H1 (cell line): ENCODE results near the gene SPINK4. TPM values are rescaled to one million over a fixed set of nuclear protein-coding genes. Genes with fewer than 3 reads are reported as not detected.

Experiments
- CTCF ChIA-PET: fragments of 300-600 bp; sonication (Branson Sonifier 250); formaldehyde crosslinking; loops from one replicate; lab custom pipeline; 2021; ENCODE audit not compliant: partially characterized antibody; lab: Charles Lee
- POLR2A ChIA-PET: fragments of 300-600 bp; sonication (Branson Sonifier 250); formaldehyde crosslinking; loops from one replicate; lab custom pipeline; 2021; ENCODE audit warnings: inconsistent platforms; ENCODE audit not compliant: partially characterized antibody; lab: Charles Lee
- DNase-seq, 2 experiments: peaks; one replicate each; pipeline versions ENCODE4 v3.0.0 to v3.0.0-alpha.2; 2010 to 2022; ENCODE audit warnings: low spot score in 2 of 2, low read depth in 1 of 2, mixed read lengths in 1 of 2
- FAIRE-seq: peaks from 2 replicates; lab custom pipeline; 2011; peaks lifted over from hg19 to GRCh38; lab: Jason Lieb, UNC
- H2AFZ ChIP-seq: 2 replicates; pipeline ENCODE4 v1.8.1; 2012; ENCODE audit warnings: low read length, inconsistent platforms
- H2AK5ac ChIP-seq: 2 replicates; pipeline ENCODE4 v1.6.1; 2013; ENCODE audit warnings: low read depth, low read length
- H2BK120ac ChIP-seq: replicated peaks from 2 replicates; pipeline ENCODE3; 2013; ENCODE audit warnings: low read depth, low read length, inconsistent platforms
- H2BK12ac ChIP-seq: 2 replicates; pipeline ENCODE4 v1.6.1; 2013; ENCODE audit warnings: low read depth, low read length
- H2BK15ac ChIP-seq: 2 replicates; pipeline ENCODE4 v1.6.1; 2013; ENCODE audit warnings: low read length
- H2BK20ac ChIP-seq: 2 replicates; pipeline ENCODE4 v1.6.1; 2013; ENCODE audit warnings: low read length
- H2BK5ac ChIP-seq: 2 replicates; pipeline ENCODE4 v1.6.1; 2013; ENCODE audit warnings: low read depth, low read length
- H3K14ac ChIP-seq: 2 replicates; pipeline ENCODE4 v1.6.1; 2013; ENCODE audit warnings: inconsistent platforms; ENCODE audit not compliant: insufficient read length
- H3K18ac ChIP-seq: 2 replicates; pipeline ENCODE4 v1.6.1; 2013; ENCODE audit warnings: low read length; ENCODE audit errors: extremely low read depth
- H3K23ac ChIP-seq: 2 replicates; pipeline ENCODE4 v1.6.1; 2013; ENCODE audit warnings: inconsistent platforms; ENCODE audit not compliant: insufficient read length
- H3K23me2 ChIP-seq: 2 replicates; pipeline ENCODE4 v1.6.1; 2013; ENCODE audit warnings: low read depth, low read length
- H3K27ac ChIP-seq: 2 replicates; pipeline ENCODE4 v1.6.1; 2011; ENCODE audit warnings: low read depth, low read length, inconsistent platforms
- H3K27me3 ChIP-seq, 4 experiments: replicated peaks in 1 of 4; 1 replicate in 1 of 4; 2 replicates in 3 of 4; pipeline versions ENCODE4 v1.6.1 to v1.8.1; 2011 to 2013; ENCODE audit warnings: low read length in 3 of 4, mild to moderate bottlenecking in 3 of 4, inconsistent platforms in 2 of 4, mixed read lengths in 2 of 4, moderate library complexity in 1 of 4; ENCODE audit not compliant: control insufficient read depth in 3 of 4, insufficient read depth in 3 of 4; ENCODE audit errors: extremely low read depth in 1 of 4
- H3K36me3 ChIP-seq, 4 experiments: 2 replicates each; pipeline versions ENCODE4 v1.6.1 to v1.8.1; 2011 to 2013; ENCODE audit warnings: mild to moderate bottlenecking in 4 of 4, low read length in 3 of 4, moderate library complexity in 2 of 4, control low read depth in 1 of 4, inconsistent platforms in 1 of 4; ENCODE audit not compliant: insufficient read depth in 4 of 4, control insufficient read depth in 2 of 4
- H3K4ac ChIP-seq: replicated peaks from 2 replicates; pipeline ENCODE3; 2013; ENCODE audit warnings: low read length, low read depth, mixed read lengths, inconsistent platforms; ENCODE audit not compliant: insufficient read length
- H3K4me1 ChIP-seq, 4 experiments: replicated peaks in 1 of 4; 1 replicate in 1 of 4; 2 replicates in 3 of 4; pipeline versions ENCODE4 v1.6.1 to v1.8.1; 2011 to 2013; ENCODE audit warnings: low read length in 3 of 4, inconsistent platforms in 2 of 4, mixed read lengths in 1 of 4; ENCODE audit not compliant: insufficient read depth in 4 of 4, control insufficient read depth in 3 of 4
- H3K4me2 ChIP-seq, 2 experiments: 2 replicates each; pipeline versions ENCODE4 v1.6.1 to v1.8.1; 2011 to 2013; ENCODE audit warnings: low read depth in 2 of 2, low read length in 2 of 2, control low read depth in 1 of 2, inconsistent platforms in 1 of 2, mild to moderate bottlenecking in 1 of 2; ENCODE audit not compliant: insufficient read depth in 1 of 2
- H3K4me3 ChIP-seq, 4 experiments: fragments of 200-600, 300-600 bp in 1 of 4; sonication (generic), shearing (Covaris generic), sonication (Bioruptor Twin) in 1 of 4; 2 replicates each; pipeline versions ENCODE4 v1.5.1 to v1.8.1; 2011 to 2016; ENCODE audit warnings: low read length in 4 of 4, low read depth in 3 of 4, control low read depth in 2 of 4, inconsistent platforms in 2 of 4, mild to moderate bottlenecking in 2 of 4, mixed read lengths in 1 of 4, moderate library complexity in 1 of 4; ENCODE audit not compliant: insufficient read depth in 2 of 4; ENCODE audit errors: extremely low read depth in 1 of 4
- H3K56ac ChIP-seq: replicated peaks from 2 replicates; pipeline ENCODE3; 2013; ENCODE audit warnings: low read depth, mild to moderate bottlenecking, mixed read lengths, low read length, inconsistent platforms; ENCODE audit not compliant: insufficient read length
- H3K79me1 ChIP-seq: 2 replicates; pipeline ENCODE4 v1.6.1; 2013; ENCODE audit warnings: low read depth, low read length, control low read depth
- H3K79me2 ChIP-seq, 2 experiments: 2 replicates each; pipeline versions ENCODE4 v1.6.1 to v1.8.1; 2012 to 2013; ENCODE audit warnings: low read length in 2 of 2, mild to moderate bottlenecking in 2 of 2, inconsistent platforms in 1 of 2; ENCODE audit not compliant: insufficient read depth in 2 of 2, control insufficient read depth in 1 of 2
- H3K9ac ChIP-seq, 4 experiments: replicated peaks in 1 of 4; 1 replicate in 1 of 4; 2 replicates in 3 of 4; pipeline versions ENCODE4 v1.6.1 to v1.8.1; 2011 to 2013; ENCODE audit warnings: low read depth in 3 of 4, low read length in 3 of 4, control low read depth in 2 of 4, mild to moderate bottlenecking in 2 of 4, moderate library complexity in 2 of 4, inconsistent platforms in 1 of 4; ENCODE audit errors: extremely low read depth in 1 of 4
- H3K9me3 ChIP-seq, 2 experiments: 2 replicates each; pipeline versions ENCODE4 v1.6.1 to v1.8.1; 2012 to 2013; ENCODE audit warnings: mild to moderate bottlenecking in 2 of 2, moderate library complexity in 2 of 2, control low read depth in 1 of 2, inconsistent platforms in 1 of 2, low read depth in 1 of 2, low read length in 1 of 2, mixed read lengths in 1 of 2; ENCODE audit not compliant: insufficient read depth in 2 of 2
- H4K20me1 ChIP-seq, 2 experiments: replicated peaks in 1 of 2; 2 replicates each; pipeline versions ENCODE3 to v1.8.1; 2011 to 2013; ENCODE audit warnings: inconsistent platforms in 2 of 2, low read length in 2 of 2, mild to moderate bottlenecking in 1 of 2; ENCODE audit not compliant: insufficient read depth in 2 of 2, control insufficient read depth in 1 of 2
- H4K5ac ChIP-seq: 2 replicates; pipeline ENCODE4 v1.6.1; 2013; ENCODE audit warnings: low read length, low read depth, mixed read lengths, inconsistent platforms; ENCODE audit not compliant: insufficient read length
- H4K8ac ChIP-seq: 2 replicates; pipeline ENCODE4 v1.8.0; 2013; ENCODE audit warnings: mild to moderate bottlenecking, moderate library complexity, low read length, inconsistent platforms; ENCODE audit not compliant: insufficient read depth; ENCODE audit errors: extremely low read depth
- H4K91ac ChIP-seq: replicated peaks from 2 replicates; pipeline ENCODE3; 2013; ENCODE audit warnings: low read length, mixed read lengths, inconsistent platforms; ENCODE audit not compliant: insufficient read length
- CBX8 ChIP-seq: fragments of 300-800, 300-1000 bp; sonication (generic); IDR thresholded peaks from 2 replicates; pipeline ENCODE4 v1.7.1; 2016; ENCODE audit warnings: low read depth, low read length, borderline replicate concordance
- CHD2 ChIP-seq: IDR thresholded peaks from 2 replicates; pipeline ENCODE4 v1.6.1; 2012; ENCODE audit warnings: low read length, improper control_type of control experiment
- TAF1 ChIP-seq: IDR thresholded peaks from 2 replicates; pipeline ENCODE4 v1.6.1; 2011; ENCODE audit warnings: mild to moderate bottlenecking, low read depth, low read length
- WGBS, 2 experiments: shearing (Covaris generic) in 1 of 2; methylation state at CpG; one replicate each; pipeline versions ENCODE4 v1.1.6 to v1.1.7; 2013 to 2015; ENCODE audit warnings: low lambda C conversion rate in 2 of 2, mixed read lengths in 2 of 2, inconsistent platforms in 1 of 2, low coverage in 1 of 2, missing lambda C conversion rate in 1 of 2; ENCODE audit not compliant: insufficient replicate concordance in 2 of 2, insufficient coverage in 1 of 2, insufficient read length in 1 of 2; ENCODE audit errors: extremely low coverage in 1 of 2, missing lambda C conversion rate in 1 of 2; 5-methylcytosine and 5-hydroxymethylcytosine counted together
- polyA plus RNA-seq, 7 experiments: library from polyadenylated mRNA; depleted of rRNA in 3 of 7; stranded (reverse) in 5 of 7; unstranded in 2 of 7; fragments of >200 nt in 5 of 7; fragments of 200-250 nt in 2 of 7; gene quantifications; 1 replicate in 5 of 7; 2 replicates in 1 of 7; 4 replicates in 1 of 7; pipeline versions ENCODE4 v1.2.1 to v1.2.3, GENCODE V29; 2011 to 2013; ENCODE audit warnings: missing spikeins in 2 of 7, mixed read lengths in 2 of 7
- total RNA-seq: library from RNA; stranded (reverse); fragmentation: NEBNext Ultra II Directional; extraction: Animal tissue kit (Norgen Biotek cat#: 25700); gene quantifications from 2 replicates; pipeline ENCODE4 v1.2.1, GENCODE V29; 2021
- TF ChIP-seq, protein P1 (sequence below): IDR thresholded peaks from 2 replicates; pipeline ENCODE4 v1.6.1; 2012; ENCODE audit warnings: inconsistent platforms

The SPINK4 gene
- total and polyA plus RNA-seq, 2 of the 8 experiments (the other 6 are each of a cell fraction or from before 2014, with no cell fraction given) = not detected

DNA sequence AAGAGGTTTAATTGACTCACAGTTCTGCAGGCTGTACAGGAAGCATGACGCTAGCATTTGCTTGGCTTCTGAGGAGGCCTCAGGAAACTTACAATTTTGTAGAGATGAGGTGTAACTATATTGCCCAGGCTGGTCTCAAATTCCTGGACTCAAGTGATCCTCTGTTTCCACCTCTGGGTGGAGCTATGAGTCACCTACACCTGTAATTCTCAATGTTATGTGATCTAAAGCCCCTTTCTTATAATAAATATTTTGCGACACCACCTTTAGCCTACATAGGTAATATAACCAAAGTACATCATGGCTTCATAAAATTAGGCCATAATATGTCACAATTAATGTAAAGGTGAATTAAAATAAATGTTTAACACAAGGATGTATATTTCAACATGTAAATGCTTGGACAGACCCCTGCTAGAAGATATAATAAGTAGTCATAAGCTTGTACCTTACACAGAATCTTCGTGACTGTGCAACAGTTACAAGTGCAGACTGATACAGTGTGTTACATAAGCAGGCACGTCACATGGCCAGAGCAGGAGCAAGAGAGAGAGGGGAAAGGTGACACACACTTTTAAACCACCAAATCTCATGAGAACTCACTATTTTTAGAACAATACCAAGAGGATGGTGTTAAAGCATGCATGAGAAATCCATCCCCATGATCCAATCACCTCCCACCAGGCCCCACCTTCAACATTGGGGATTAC, 29.8 kb upstream of the SPINK4 start:
- Histone ChIP-seq H4K5ac (no peak overlapping the region), H3K36me3 (no peaks in the 10 kb centered on the region), H4K91ac (no peak overlapping the region), H3K9ac (no peak overlapping the region), H3K4me3 (no peak overlapping the region), H3K23me2 (no peaks in the 10 kb centered on the region), H2BK120ac (no peak overlapping the region), H2BK12ac (no peak overlapping the region), H3K27ac (no peak overlapping the region), H2AFZ (no peak overlapping the region), H3K79me2 (no peaks in the 10 kb centered on the region), H2BK20ac (no peak overlapping the region), H3K79me1 (no peaks in the 10 kb centered on the region), H3K14ac (no peak overlapping the region), H3K18ac (no peak overlapping the region), H3K4ac (no peak overlapping the region), H2AK5ac (no peak overlapping the region), H3K27me3 (no peaks in the 10 kb centered on the region), H3K4me1 (no peaks in the 10 kb centered on the region), H3K9me3 (no peaks in the 10 kb centered on the region), H3K4me2 (no peak overlapping the region), H2BK15ac (no peak overlapping the region), H4K8ac (no peak overlapping the region), H3K23ac (no peak overlapping the region), H3K56ac (no peak overlapping the region), H4K20me1 (no peaks in the 10 kb centered on the region), H2BK5ac (no peak overlapping the region)
- FAIRE-seq (no peak), DNase-seq (no peak)
- TF ChIP-seq CBX8 = no peak
- TF ChIP-seq CHD2 = no peak
- no peak for TF ChIP-seq TAF1
- TF ChIP-seq, protein P1, sequence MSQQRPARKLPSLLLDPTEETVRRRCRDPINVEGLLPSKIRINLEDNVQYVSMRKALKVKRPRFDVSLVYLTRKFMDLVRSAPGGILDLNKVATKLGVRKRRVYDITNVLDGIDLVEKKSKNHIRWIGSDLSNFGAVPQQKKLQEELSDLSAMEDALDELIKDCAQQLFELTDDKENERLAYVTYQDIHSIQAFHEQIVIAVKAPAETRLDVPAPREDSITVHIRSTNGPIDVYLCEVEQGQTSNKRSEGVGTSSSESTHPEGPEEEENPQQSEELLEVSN = no peak
- ChIA-PET CTCF (interaction anchor here (0.9 to 1.9 kb wide), 6 partner anchors 9 to 115 kb away, joined by 3 to 7 read pairs (median 3); no protein-coding TSS in a partner anchor), POLR2A (interaction anchor here (1.0 kb wide), 1 partner anchor 134 kb away, joined by 3 read pairs; the partner anchor contains the start of gene SMU1)
- 78% methylated on average over 4 of the region's 4 CpGs; no CpG with 5 or more reads in 1 of the 2 experiments for WGBS, 2 experiments
